ENCODE data around the gene CEP128. TPM values are rescaled to one million over a fixed set of nuclear protein-coding genes. Genes with fewer than 3 reads are reported as not detected.

Gene CEP128
- total RNA-seq (2014; rRNA removed): 9.2 and 10.4 TPM in 2 replicates
- polyA plus RNA-seq (2012): 2.2 TPM

- peak; percentile 99 for DNase-seq (ENCODE audit: low read depth)
These were observed at the start of gene CEP128 for GRCh38 chr14:80941241-80942185. CEP128 (minus strand) TSS chr14:80941738.

GRCh38 chr14:80988735-80989429 is 47.3 kb upstream of the CEP128 start:
- peak; percentile 45 for DNase-seq (ENCODE audit: low read depth)

- no peak for DNase-seq (ENCODE audit: low read depth)
These were observed 46.7 kb upstream of the CEP128 start for GRCh38 chr14:80988192-80988591.

GRCh38 chr14:80987235-80988032 is 45.9 kb upstream of the CEP128 start:
- DNase-seq (ENCODE audit: low read depth): peak; percentile 78

- DNase-seq (ENCODE audit: low read depth): no peak
These were observed 41.2 kb upstream of the CEP128 start for GRCh38 chr14:80982711-80983110.

GRCh38 chr14:80981673-80982072 is 40.1 kb upstream of the CEP128 start:
- no peak for DNase-seq (ENCODE audit: low read depth)

- no peak for DNase-seq (ENCODE audit: low read depth)
These were observed 39.6 kb upstream of the CEP128 start for GRCh38 chr14:80981156-80981555.

- no peak for DNase-seq (ENCODE audit: low read depth)
These were observed 38.4 kb upstream of the CEP128 start for GRCh38 chr14:80979951-80980350.

- DNase-seq (ENCODE audit: low read depth): no peak
These were observed 36.9 kb upstream of the CEP128 start for GRCh38 chr14:80978403-80978802.

GRCh38 chr14:80977221-80977620 is 35.7 kb upstream of the CEP128 start:
- DNase-seq (ENCODE audit: low read depth): no peak

- DNase-seq (ENCODE audit: low read depth): no peak
These were observed 33.1 kb upstream of the CEP128 start for GRCh38 chr14:80974679-80975078.

GRCh38 chr14:80973931-80974641 is 32.5 kb upstream of the CEP128 start:
- DNase-seq (ENCODE audit: low read depth): no peak

GRCh38 chr14:80965037-80965436 is 23.5 kb upstream of the CEP128 start:
- no peak for DNase-seq (ENCODE audit: low read depth)

GRCh38 chr14:80959496-80959895 is 18.0 kb upstream of the CEP128 start:
- DNase-seq (ENCODE audit: low read depth): peak; percentile 19

GRCh38 chr14:80958939-80959338 is 17.4 kb upstream of the CEP128 start:
- no peak for DNase-seq (ENCODE audit: low read depth)

- DNase-seq (ENCODE audit: low read depth): no peak
These were observed 16.7 kb upstream of the CEP128 start for GRCh38 chr14:80958226-80958625.

GRCh38 chr14:80957613-80958012 is 16.1 kb upstream of the CEP128 start:
- no peak for DNase-seq (ENCODE audit: low read depth)

GRCh38 chr14:80956922-80957321 is 15.4 kb upstream of the CEP128 start:
- DNase-seq (ENCODE audit: low read depth): peak; percentile 29

GRCh38 chr14:80956102-80956501 is 14.6 kb upstream of the CEP128 start:
- DNase-seq (ENCODE audit: low read depth): no peak

- DNase-seq (ENCODE audit: low read depth): no peak
These were observed 13.9 kb upstream of the CEP128 start, which contains the start of gene TSHR for GRCh38 chr14:80955416-80955941. TSHR (plus strand) TSS chr14:80955621; CDS start chr14:80955681, 60 bp downstream.
